ENCODE results near the gene PPIB.
"Not testable (repeated sequence)": the region's sequence is repeated elsewhere in the genome, so short reads cannot be mapped to it uniquely, and the experiment has no call there.

DNA sequence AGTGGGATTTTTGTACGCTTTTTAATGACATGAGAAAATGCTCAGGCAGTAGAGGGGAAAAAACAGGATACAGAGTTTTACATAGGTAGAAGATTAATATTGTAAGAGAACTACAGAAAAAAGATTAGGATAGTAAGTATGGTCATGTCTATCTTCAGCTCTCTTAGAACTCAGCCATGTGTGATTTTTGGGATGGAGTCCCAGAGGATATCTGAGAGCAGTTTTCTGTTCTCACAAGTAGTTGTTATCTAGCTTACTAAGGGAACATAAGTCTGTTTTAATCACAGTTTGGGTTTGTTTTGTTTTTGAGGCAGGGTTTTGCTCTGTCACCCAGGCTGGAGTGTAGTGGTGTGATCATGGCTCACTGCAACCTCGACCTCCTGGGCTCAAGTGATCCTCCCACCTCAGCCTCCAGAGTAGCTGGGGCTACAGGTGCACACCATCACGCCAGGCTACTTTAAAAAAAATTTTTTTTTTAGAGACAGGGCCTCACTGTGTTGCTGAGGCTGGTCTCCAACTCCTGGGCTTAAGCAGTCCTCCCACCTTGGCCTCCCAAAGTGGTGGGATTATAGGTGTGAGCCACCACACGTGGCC is 52.6 kb downstream of the PPIB start:
- not testable (repeated sequence) for TF ChIP-seq EZH2 (IDR thresholded peaks at IDR 0.05; ENCODE audit: insufficient read depth, poor library complexity, severe bottlenecking); EZH2phosphoT487 (IDR thresholded peaks at IDR 0.05; ENCODE audit: insufficient read depth, low read depth)
